ENCODE measurements around the gene ADCY5. TPM values are rescaled to one million over a fixed set of nuclear protein-coding genes. Genes with fewer than 3 reads are reported as not detected.

The ADCY5 gene
- total RNA-seq, 2 donors from 2014 or later: 12.9 to 69.6 TPM

DNA sequence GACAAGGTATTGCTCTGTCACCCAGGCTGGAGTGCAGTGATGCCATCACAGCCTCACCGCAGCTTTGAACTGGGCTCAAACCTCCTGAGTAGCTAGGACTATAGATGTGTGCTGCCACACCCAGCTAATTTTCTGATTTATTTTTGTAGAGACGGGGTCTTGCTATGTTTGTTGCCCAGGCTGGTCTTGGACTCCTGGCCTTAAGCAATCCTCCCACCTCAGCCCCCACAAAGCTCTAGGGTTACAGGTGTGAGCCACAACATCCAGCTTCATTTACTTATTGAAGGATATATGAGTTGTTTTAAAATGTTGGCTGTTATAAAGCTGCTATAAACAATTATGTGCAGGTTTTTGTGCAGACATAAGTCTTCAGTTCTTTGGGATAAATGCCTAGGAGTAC, 184.9 kb downstream of the ADCY5 start:
- 90% methylated on average over 2 of the region's 2 CpGs for WGBS
- Histone ChIP-seq H3K36me3 (no peaks in the 10 kb centered on the region), H3K9me3 (no peaks in the 10 kb centered on the region), H3K27ac (no peak overlapping the region), H3K27me3 (replicated peaks; ENCODE audit: insufficient read depth) (no peaks in the 10 kb centered on the region), H3K4me3 (no peak overlapping the region), H3K4me1 (replicated peaks) (no peaks in the 10 kb centered on the region)
- no peak for DNase-seq (ENCODE audit: low spot score)
- TF ChIP-seq POLR2A (IDR thresholded peaks at IDR 0.05) (no peak), POLR2AphosphoS5 (IDR thresholded peaks at IDR 0.05) (no peak)
- TF ChIP-seq, protein P1, sequence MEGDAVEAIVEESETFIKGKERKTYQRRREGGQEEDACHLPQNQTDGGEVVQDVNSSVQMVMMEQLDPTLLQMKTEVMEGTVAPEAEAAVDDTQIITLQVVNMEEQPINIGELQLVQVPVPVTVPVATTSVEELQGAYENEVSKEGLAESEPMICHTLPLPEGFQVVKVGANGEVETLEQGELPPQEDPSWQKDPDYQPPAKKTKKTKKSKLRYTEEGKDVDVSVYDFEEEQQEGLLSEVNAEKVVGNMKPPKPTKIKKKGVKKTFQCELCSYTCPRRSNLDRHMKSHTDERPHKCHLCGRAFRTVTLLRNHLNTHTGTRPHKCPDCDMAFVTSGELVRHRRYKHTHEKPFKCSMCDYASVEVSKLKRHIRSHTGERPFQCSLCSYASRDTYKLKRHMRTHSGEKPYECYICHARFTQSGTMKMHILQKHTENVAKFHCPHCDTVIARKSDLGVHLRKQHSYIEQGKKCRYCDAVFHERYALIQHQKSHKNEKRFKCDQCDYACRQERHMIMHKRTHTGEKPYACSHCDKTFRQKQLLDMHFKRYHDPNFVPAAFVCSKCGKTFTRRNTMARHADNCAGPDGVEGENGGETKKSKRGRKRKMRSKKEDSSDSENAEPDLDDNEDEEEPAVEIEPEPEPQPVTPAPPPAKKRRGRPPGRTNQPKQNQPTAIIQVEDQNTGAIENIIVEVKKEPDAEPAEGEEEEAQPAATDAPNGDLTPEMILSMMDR (IDR thresholded peaks at IDR 0.05): no peak
- intact Hi-C loops (cut with DNase I): no loop called here

DNA sequence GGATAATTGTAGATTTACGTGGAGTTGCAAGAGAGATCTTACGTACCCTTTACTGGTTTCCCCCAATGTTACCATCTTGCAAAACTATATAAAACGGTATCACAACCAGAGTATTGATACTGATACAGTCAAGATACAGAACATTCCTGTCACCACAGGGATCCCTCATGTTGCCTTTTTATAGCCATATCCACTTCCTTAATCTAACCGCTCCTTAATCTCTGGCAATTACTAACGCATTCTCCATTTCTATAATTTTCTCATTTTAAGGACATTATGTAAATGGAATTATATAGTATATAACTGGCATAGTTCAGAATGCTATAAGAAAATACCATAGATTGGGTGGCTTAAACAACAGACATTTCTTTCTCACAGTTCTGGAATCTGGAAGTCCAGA, 186.0 kb downstream of the ADCY5 start:
- H3K27ac ChIP-seq: no peak overlapping the region
- TF ChIP-seq, protein P1 (IDR thresholded peaks at IDR 0.05): no peak
- TF ChIP-seq POLR2A (IDR thresholded peaks at IDR 0.05) (no peak), POLR2AphosphoS5 (IDR thresholded peaks at IDR 0.05) (no peak)
- H3K36me3 ChIP-seq: no peaks in the 10 kb centered on the region
- intact Hi-C loops (cut with DNase I): no loop called here
- 94% methylated on average over 5 of the region's 5 CpGs for WGBS
- H3K4me1 ChIP-seq (replicated peaks): no peaks in the 10 kb centered on the region
- no peak for DNase-seq (ENCODE audit: low spot score)
- no peak overlapping the region for H3K4me3 ChIP-seq
- H3K27me3 ChIP-seq (replicated peaks; ENCODE audit: insufficient read depth): no peaks in the 10 kb centered on the region
- H3K9me3 ChIP-seq: no peaks in the 10 kb centered on the region

DNA sequence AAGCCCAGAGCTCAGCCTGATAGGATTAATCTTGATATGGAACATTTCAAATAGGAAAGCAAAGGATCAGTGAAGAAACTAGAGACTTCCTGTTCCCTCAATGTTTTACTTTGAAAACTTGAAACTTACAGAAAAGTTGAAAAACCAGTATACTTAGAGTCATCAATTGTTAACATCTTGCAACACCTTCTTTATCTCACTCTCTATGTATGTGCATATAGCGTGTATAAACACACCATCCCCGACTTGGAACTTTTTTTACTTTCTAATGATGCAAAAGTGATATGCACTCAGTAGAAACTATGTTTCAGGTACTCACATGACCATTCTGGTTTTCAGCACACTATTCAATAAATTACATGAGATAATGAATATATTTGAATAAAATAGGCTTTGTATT, 186.7 kb downstream of the ADCY5 start:
- Histone ChIP-seq H3K4me3 (no peak overlapping the region), H3K9me3 (no peaks in the 10 kb centered on the region), H3K36me3 (no peaks in the 10 kb centered on the region), H3K4me1 (replicated peaks) (no peaks in the 10 kb centered on the region), H3K27me3 (replicated peaks; ENCODE audit: insufficient read depth) (no peaks in the 10 kb centered on the region), H3K27ac (no peak overlapping the region)
- 61% methylated on average over 2 of the region's 2 CpGs for WGBS
- no peak for DNase-seq (ENCODE audit: low spot score)
- intact Hi-C loops (cut with DNase I): no loop called here
- TF ChIP-seq, protein P1 (IDR thresholded peaks at IDR 0.05): no peak
- no peak for TF ChIP-seq POLR2AphosphoS5 (IDR thresholded peaks at IDR 0.05)

DNA sequence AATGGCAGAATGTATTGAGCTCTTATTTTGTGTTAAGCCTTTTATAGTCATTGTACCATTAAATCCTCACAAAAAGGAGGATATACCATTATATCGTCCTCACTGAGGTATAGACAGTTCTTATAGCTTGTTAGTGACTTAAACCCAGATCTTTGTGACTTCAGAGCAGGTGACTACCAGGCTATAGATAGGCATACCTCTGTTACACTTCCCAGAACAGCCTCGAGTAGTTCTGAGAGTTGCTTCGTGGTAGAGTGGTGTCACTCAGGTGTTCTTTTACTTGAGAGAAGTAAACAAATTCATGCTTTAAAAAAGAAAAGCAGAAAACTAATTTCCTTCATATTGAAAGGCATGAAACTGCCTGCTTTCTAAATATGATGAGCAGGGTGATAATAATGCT, 187.2 kb downstream of the ADCY5 start:
- Histone ChIP-seq H3K9me3 (no peaks in the 10 kb centered on the region), H3K4me1 (replicated peaks) (no peaks in the 10 kb centered on the region), H3K36me3 (no peaks in the 10 kb centered on the region), H3K4me3 (no peak overlapping the region), H3K27me3 (replicated peaks; ENCODE audit: insufficient read depth) (no peaks in the 10 kb centered on the region), H3K27ac (no peak overlapping the region)
- intact Hi-C loops (cut with DNase I): no loop called here
- DNase-seq (ENCODE audit: low spot score): no peak
- TF ChIP-seq, protein P1 (IDR thresholded peaks at IDR 0.05): no peak
- no peak for TF ChIP-seq POLR2A (IDR thresholded peaks at IDR 0.05)
- TF ChIP-seq POLR2AphosphoS5 (IDR thresholded peaks at IDR 0.05): no peak
- WGBS: 77% methylated on average over 3 of the region's 3 CpGs

DNA sequence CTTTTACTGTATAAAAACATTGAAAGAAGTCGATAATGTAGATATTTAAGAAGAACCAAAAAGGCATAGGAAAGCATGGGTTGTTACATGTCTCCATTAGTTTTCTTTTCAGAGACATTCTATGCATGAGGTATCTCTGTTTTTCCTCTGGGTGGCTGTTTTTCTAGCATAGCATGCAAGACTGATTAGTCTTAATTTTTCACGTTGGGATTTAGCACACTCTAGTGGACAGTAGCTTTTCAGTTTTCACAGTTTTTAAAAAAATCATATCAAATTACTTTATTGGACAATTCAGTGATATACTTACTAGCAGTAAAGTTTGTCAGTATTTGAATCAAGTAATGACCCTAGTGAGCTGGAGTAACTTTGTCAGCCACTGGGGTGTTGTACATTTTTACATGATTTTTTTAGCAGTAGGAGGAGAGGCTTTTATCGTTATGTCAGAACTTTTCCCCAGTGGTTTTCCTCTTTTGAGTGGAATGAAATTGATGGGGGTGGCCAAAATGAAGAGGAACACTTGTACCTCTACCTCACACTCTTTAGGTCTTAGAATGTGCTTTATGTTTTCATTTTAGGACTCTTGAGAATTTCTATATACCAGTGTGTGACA, 190.0 kb downstream of the ADCY5 start:
- intact Hi-C loops (cut with DNase I): loop anchor here (2.0 to 10.0 kb wide), 2 partner anchors 234 to 316 kb away; partner anchors contain the start of gene SEMA5B
- WGBS: 53% methylated on average over 3 of the region's 3 CpGs
- TF ChIP-seq, protein P1 (IDR thresholded peaks at IDR 0.05): peak in 3 of 4 experiments; percentile 52 to 80 (median 79)
- peak; percentile 36 for TF ChIP-seq POLR2AphosphoS5 (IDR thresholded peaks at IDR 0.05)
- TF ChIP-seq POLR2A (IDR thresholded peaks at IDR 0.05): no peak
- Histone ChIP-seq H3K4me3 (no peak overlapping the region), H3K4me1 (replicated peaks) (no peaks in the 10 kb centered on the region), H3K27ac (no peak overlapping the region), H3K36me3 (no peaks in the 10 kb centered on the region), H3K9me3 (no peaks in the 10 kb centered on the region), H3K27me3 (replicated peaks; ENCODE audit: insufficient read depth) (no peaks in the 10 kb centered on the region)
- no peak for DNase-seq (ENCODE audit: low spot score)

Measured in prostate gland (tissue), 2 donors.